Measurements from ENCODE around the gene SERPINA12. TPM values are rescaled to one million over a fixed set of nuclear protein-coding genes. Genes with fewer than 3 reads are reported as not detected.
"Not testable (repeated sequence)": the region's sequence is repeated elsewhere in the genome, so short reads cannot be mapped to it uniquely, and the experiment has no call there.

SERPINA12 gene
- total and polyA plus RNA-seq, 4 experiments from 2014 or later, result not detected

DNA sequence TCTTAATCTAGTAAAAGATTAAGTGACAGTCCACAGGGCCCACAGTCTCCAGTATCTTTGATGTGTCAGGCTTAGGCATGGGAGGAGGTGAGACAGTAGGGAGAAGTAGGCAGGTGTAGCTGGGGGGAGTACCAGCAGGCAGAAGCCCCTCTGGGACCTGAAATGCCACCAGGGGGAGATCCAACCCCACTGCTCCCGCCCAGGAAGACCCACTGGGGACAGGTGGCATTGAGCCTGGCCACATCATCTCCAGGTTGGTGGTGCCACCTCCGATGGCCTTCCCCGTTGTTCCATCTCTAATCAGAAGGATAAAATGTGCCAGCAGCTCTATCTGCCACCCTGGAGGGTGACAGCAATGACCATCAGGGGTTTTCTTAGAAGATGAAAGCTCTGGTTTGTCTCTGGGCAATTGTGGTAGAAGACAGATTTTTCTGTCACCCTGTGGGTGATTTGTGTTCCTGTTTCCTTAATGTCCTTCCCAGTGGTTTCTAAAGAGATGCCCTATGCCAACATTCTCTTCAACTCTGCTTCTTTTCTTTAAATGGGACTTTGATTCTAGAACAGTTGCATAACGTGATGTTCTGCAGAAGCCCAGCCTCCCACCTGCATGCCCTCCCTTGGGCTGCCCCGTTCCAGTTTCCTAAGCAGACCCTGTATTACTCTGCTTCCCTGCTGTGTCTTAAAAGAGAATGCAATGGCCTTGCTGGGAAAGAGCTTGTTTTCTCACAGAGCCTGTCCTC, 12.3 kb upstream of the SERPINA12 start:
- H3K4me1 Mint-ChIP-seq, result peaks cover 0 to 5% (median 0%) of the 10 kb centered on the region in 4 donors
- no peak for DNase-seq
- Histone ChIP-seq H3K27ac (ENCODE audit: low read depth, low read length) (no peak overlapping the region), H3K36me3 (ENCODE audit: insufficient read depth, low read length) (no peaks in the 10 kb centered on the region), H3K4me1 (ENCODE audit: insufficient read depth, low read length) (no peaks in the 10 kb centered on the region), H3K9me3 (ENCODE audit: control insufficient read depth in 1 of 2, low read length in 2 of 2) (no peaks in the 10 kb centered on the region), H3K4me3 (ENCODE audit: low read length in 2 of 2) (no peak overlapping the region), H3K27me3 (ENCODE audit: insufficient read depth, low read length) (peaks cover 4% of the 10 kb centered on the region)
- H3K27me3 Mint-ChIP-seq, result peaks cover 12 to 23% of the 10 kb centered on the region in 2 donors
- H3K27ac Mint-ChIP-seq, result no peak overlapping the region
- intact Hi-C loops (cut with micrococcal nuclease), result no loop called here
- ChIA-PET CTCF (ENCODE audit: partially characterized antibody) (interaction anchor here (1.0 kb wide), 1 partner anchor 28 kb away, joined by 3 read pairs; no protein-coding TSS in a partner anchor), POLR2A (ENCODE audit: partially characterized antibody) (no interaction called here)
- no peaks in the 10 kb centered on the region for H3K36me3 Mint-ChIP-seq
- peaks cover 0 to 11% (median 4%) of the 10 kb centered on the region in 8 donors for H3K9me3 Mint-ChIP-seq
- no peak overlapping the region for H3K4me3 Mint-ChIP-seq

DNA sequence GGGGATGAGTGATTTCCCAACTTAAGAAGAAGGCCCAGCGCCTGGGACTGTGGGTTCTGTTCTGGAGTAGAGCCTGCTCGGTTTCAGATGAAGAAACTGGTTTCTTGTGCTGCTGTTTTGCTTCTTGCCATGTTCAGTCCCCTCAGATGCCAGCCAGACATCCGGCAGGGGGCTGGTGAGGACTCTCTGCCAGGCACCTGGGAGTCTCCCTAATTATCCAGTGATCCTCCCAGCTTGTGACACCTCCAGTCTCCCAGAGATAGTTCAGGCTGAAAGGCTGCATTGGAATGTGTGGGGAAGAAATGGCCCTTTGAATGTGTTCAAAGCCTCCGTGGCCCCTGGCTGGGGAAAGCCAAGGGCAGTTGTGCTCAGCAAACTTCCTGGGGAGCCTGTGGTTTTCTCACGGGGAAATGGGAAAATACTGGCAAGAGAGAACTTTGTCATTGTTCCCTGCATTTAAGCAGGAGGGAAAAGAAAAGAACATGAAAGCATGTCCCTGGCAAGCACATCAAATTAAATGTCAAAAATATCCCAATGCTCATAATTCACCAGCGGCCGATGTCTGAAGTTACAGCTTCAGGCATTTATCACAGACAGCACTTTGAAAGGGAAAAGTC, 8.5 kb upstream of the SERPINA12 start:
- Histone ChIP-seq H3K4me3 (ENCODE audit: low read length in 2 of 2) (no peak overlapping the region), H3K36me3 (ENCODE audit: insufficient read depth, low read length) (no peaks in the 10 kb centered on the region), H3K27ac (ENCODE audit: low read depth, low read length) (no peak overlapping the region), H3K27me3 (ENCODE audit: insufficient read depth, low read length) (no peaks in the 10 kb centered on the region), H3K9me3 (ENCODE audit: control insufficient read depth in 1 of 2, low read length in 2 of 2) (no peaks in the 10 kb centered on the region), H3K4me1 (ENCODE audit: insufficient read depth, low read length) (no peaks in the 10 kb centered on the region)
- ChIA-PET POLR2A (ENCODE audit: partially characterized antibody) (no interaction called here), CTCF (ENCODE audit: partially characterized antibody) (no interaction called here)
- Mint-ChIP-seq H3K27ac (no peak overlapping the region), H3K4me1 (peaks cover 0 to 5% (median 0%) of the 10 kb centered on the region in 4 donors), H3K9me3 (peaks cover 0 to 11% (median 5%) of the 10 kb centered on the region in 8 donors), H3K36me3 (no peaks in the 10 kb centered on the region), H3K27me3 (peaks cover 7 to 8% of the 10 kb centered on the region in 2 donors), H3K4me3 (no peak overlapping the region)
- no peak for DNase-seq
- intact Hi-C loops (cut with micrococcal nuclease), result no loop called here

DNA sequence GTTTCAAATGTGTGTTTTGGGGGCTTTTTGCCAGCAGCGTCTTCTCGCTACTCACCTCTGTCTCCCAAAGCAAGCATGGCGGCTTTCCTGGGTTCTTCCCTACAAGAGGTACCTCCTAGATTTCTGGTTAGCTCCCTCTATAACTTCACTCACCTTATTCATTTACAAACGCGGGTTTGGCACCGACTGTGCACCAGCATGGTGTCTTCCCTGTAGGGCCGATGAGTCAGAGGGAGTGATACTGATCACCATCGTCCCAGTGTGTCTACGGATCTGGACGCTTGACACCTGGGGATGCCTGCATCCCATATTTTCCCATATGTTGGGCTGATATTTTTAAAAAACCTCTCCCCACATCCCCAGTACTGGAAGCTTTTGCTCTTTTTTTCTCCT, 8.0 kb upstream of the SERPINA12 start:
- Histone ChIP-seq H3K4me1 (ENCODE audit: insufficient read depth, low read length) (no peaks in the 10 kb centered on the region), H3K36me3 (ENCODE audit: insufficient read depth, low read length) (no peaks in the 10 kb centered on the region), H3K27ac (ENCODE audit: low read depth, low read length) (no peak overlapping the region), H3K4me3 (ENCODE audit: low read length in 2 of 2) (no peak overlapping the region), H3K9me3 (ENCODE audit: control insufficient read depth in 1 of 2, low read length in 2 of 2) (no peaks in the 10 kb centered on the region), H3K27me3 (ENCODE audit: insufficient read depth, low read length) (no peaks in the 10 kb centered on the region)
- ChIA-PET POLR2A (ENCODE audit: partially characterized antibody) (no interaction called here), CTCF (ENCODE audit: partially characterized antibody) (no interaction called here)
- no peak for DNase-seq
- peaks cover 6 to 8% of the 10 kb centered on the region in 2 donors for H3K27me3 Mint-ChIP-seq
- peaks cover 0 to 11% (median 5%) of the 10 kb centered on the region in 8 donors for H3K9me3 Mint-ChIP-seq
- H3K4me1 Mint-ChIP-seq, result peaks cover 0 to 5% (median 0%) of the 10 kb centered on the region in 4 donors
- H3K4me3 Mint-ChIP-seq, result no peak overlapping the region
- H3K36me3 Mint-ChIP-seq, result no peaks in the 10 kb centered on the region
- intact Hi-C loops (cut with micrococcal nuclease), result no loop called here
- no peak overlapping the region for H3K27ac Mint-ChIP-seq

DNA sequence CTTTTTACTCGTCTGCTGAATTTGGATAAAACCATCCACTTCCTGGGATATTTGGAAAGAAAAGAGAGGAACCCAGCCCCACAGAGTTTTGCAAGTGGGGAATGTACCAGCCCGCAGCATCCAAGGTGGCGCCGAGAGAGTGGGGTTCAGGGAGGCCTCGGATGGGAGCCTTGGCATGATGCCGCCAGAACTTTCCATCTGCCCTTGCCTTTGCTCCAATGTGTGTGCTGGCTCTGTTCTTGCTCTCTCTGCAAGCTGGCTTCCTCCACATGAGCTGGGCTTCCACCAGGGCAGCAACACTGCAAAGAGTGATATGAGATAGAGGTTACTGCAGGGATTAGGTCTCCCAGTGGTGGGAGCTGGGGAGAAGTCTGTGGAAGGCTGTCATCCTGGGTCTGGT, 6.6 kb upstream of the SERPINA12 start:
- intact Hi-C loops (cut with micrococcal nuclease), result no loop called here

DNA sequence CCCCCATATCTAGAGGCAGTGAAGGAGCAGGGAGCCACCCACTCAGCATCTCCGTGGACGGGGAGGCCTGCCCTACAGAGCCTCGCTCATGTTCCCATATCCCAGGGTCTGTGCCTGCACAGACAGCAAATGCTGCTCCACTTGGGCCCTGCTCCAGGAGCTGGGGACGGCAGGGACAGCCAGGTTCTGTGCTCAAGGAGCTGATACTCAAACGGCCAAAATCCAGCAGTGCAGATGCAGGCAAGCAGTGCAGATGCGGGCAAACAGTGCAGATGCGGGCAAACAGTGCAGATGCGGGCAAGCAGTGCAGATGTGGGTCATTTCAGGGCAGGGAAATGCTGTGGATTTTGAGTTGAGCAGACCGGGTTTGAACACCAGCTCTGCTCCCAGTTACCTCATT, 6.2 kb upstream of the SERPINA12 start:
- Mint-ChIP-seq H3K27me3 (peaks cover 5 to 6% of the 10 kb centered on the region in 2 donors), H3K36me3 (no peaks in the 10 kb centered on the region), H3K27ac (no peak overlapping the region), H3K9me3 (peaks cover 0 to 11% (median 5%) of the 10 kb centered on the region in 8 donors), H3K4me3 (no peak overlapping the region), H3K4me1 (peaks cover 0 to 5% (median 0%) of the 10 kb centered on the region in 4 donors)
- no peaks in the 10 kb centered on the region for H3K27me3 ChIP-seq (ENCODE audit: insufficient read depth, low read length)
- POLR2A ChIA-PET (ENCODE audit: partially characterized antibody), result no interaction called here
- H3K9me3 ChIP-seq (ENCODE audit: control insufficient read depth in 1 of 2, low read length in 2 of 2), result no peaks in the 10 kb centered on the region
- no peak overlapping the region for H3K4me3 ChIP-seq (ENCODE audit: low read length in 2 of 2)
- no peak overlapping the region for H3K27ac ChIP-seq (ENCODE audit: low read depth, low read length)
- H3K36me3 ChIP-seq (ENCODE audit: insufficient read depth, low read length), result no peaks in the 10 kb centered on the region
- CTCF ChIA-PET (ENCODE audit: partially characterized antibody), result no interaction called here
- H3K4me1 ChIP-seq (ENCODE audit: insufficient read depth, low read length), result no peaks in the 10 kb centered on the region
- intact Hi-C loops (cut with micrococcal nuclease), result no loop called here
- DNase-seq, result no peak

More for the DNA sequence above, 6.6 kb upstream of the SERPINA12 start:
- no peaks in the 10 kb centered on the region for H3K36me3 ChIP-seq (ENCODE audit: insufficient read depth, low read length)
- POLR2A ChIA-PET (ENCODE audit: partially characterized antibody), result no interaction called here
- no peak overlapping the region for H3K27ac Mint-ChIP-seq
- H3K27me3 ChIP-seq (ENCODE audit: insufficient read depth, low read length), result no peaks in the 10 kb centered on the region
- DNase-seq, result no peak
- CTCF ChIA-PET (ENCODE audit: partially characterized antibody), result no interaction called here
- H3K9me3 ChIP-seq (ENCODE audit: control insufficient read depth in 1 of 2, low read length in 2 of 2), result no peaks in the 10 kb centered on the region
- H3K27ac ChIP-seq (ENCODE audit: low read depth, low read length), result no peak overlapping the region
- no peak overlapping the region for H3K4me3 Mint-ChIP-seq
- no peaks in the 10 kb centered on the region for H3K4me1 ChIP-seq (ENCODE audit: insufficient read depth, low read length)
- no peaks in the 10 kb centered on the region for H3K36me3 Mint-ChIP-seq
- peaks cover 0 to 5% (median 0%) of the 10 kb centered on the region in 4 donors for H3K4me1 Mint-ChIP-seq
- H3K4me3 ChIP-seq (ENCODE audit: low read length in 2 of 2), result no peak overlapping the region
- H3K9me3 Mint-ChIP-seq, result peaks cover 0 to 11% (median 5%) of the 10 kb centered on the region in 8 donors
- peaks cover 5 to 6% of the 10 kb centered on the region in 2 donors for H3K27me3 Mint-ChIP-seq

DNA sequence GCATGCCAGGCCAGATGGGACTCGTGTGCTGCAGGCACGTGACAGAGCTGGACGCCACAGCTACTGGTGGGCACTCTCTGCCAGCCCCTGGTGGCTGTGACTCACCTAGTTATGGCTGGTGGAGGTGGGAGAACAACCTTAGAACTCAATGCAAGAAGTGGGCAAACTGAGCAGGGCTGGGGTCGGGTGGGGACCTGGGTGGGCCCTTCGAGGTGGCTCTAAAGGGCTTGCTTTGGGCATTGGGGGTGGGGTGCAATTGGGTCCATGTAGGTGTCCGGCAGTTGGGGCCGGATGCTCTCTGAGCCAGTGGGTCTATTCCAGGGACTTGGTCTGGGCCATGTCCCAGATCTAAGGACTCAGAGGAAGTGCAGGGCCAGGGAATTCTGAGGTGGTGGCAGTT, 5.1 kb upstream of the SERPINA12 start:
- CTCF ChIA-PET (ENCODE audit: partially characterized antibody), result no interaction called here
- Histone ChIP-seq H3K27ac (ENCODE audit: low read depth, low read length) (no peak overlapping the region), H3K9me3 (ENCODE audit: control insufficient read depth in 1 of 2, low read length in 2 of 2) (no peaks in the 10 kb centered on the region), H3K4me1 (ENCODE audit: insufficient read depth, low read length) (no peaks in the 10 kb centered on the region), H3K27me3 (ENCODE audit: insufficient read depth, low read length) (no peaks in the 10 kb centered on the region), H3K36me3 (ENCODE audit: insufficient read depth, low read length) (no peaks in the 10 kb centered on the region), H3K4me3 (ENCODE audit: low read length in 2 of 2) (no peak overlapping the region)
- no peak for DNase-seq
- peaks cover 0 to 2% (median 0%) of the 10 kb centered on the region in 4 donors for H3K4me1 Mint-ChIP-seq
- H3K9me3 Mint-ChIP-seq, result peaks cover 0 to 5% (median 3%) of the 10 kb centered on the region in 8 donors
- no peak overlapping the region for H3K4me3 Mint-ChIP-seq
- H3K36me3 Mint-ChIP-seq, result no peaks in the 10 kb centered on the region
- peaks cover 5 to 6% of the 10 kb centered on the region in 2 donors for H3K27me3 Mint-ChIP-seq
- intact Hi-C loops (cut with micrococcal nuclease), result no loop called here
- H3K27ac Mint-ChIP-seq, result no peak overlapping the region
- POLR2A ChIA-PET (ENCODE audit: partially characterized antibody), result no interaction called here

DNA sequence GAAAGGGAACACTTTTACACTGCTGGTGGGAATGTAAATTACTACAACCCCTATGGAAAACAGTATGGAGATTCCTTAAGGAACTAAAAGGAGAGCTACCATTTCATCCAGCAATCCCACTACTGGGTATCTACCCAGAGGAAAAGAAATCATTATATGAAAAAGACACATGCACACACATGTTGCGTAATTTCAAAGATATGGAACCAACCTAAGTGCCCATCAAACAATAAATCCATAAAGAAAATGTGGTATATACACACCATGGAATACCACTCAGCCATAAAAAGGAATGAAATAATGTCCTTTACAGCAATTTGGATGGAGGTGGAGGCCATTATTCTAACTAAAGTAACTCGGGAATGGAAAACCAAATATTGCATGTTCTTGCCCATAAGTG, 1.2 kb upstream of the SERPINA12 start:
- POLR2A ChIA-PET (ENCODE audit: partially characterized antibody), result not testable (repeated sequence)

More for the DNA sequence above, 1.2 kb upstream of the SERPINA12 start:
- H3K4me3 Mint-ChIP-seq; H3K9me3 Mint-ChIP-seq; CTCF ChIA-PET (ENCODE audit: partially characterized antibody); H3K27ac Mint-ChIP-seq; H3K4me3 ChIP-seq (ENCODE audit: low read length in 2 of 2); H3K27ac ChIP-seq (ENCODE audit: low read depth, low read length); H3K36me3 ChIP-seq (ENCODE audit: insufficient read depth, low read length); H3K9me3 ChIP-seq (ENCODE audit: control insufficient read depth in 1 of 2, low read length in 2 of 2); H3K4me1 ChIP-seq (ENCODE audit: insufficient read depth, low read length); H3K27me3 ChIP-seq (ENCODE audit: insufficient read depth, low read length); H3K4me1 Mint-ChIP-seq; DNase-seq; intact Hi-C loops (cut with micrococcal nuclease); H3K36me3 Mint-ChIP-seq: not testable (repeated sequence)
- peaks cover 12 to 16% of the 10 kb centered on the region in 2 donors for H3K27me3 Mint-ChIP-seq
